Liver (tissue), 9 donors: ENCODE measurements around the gene RALGPS2. TPM values are rescaled to one million over a fixed set of nuclear protein-coding genes. Genes with fewer than 3 reads are reported as not detected.

Source experiments
- DNase-seq: peaks from one replicate; pipeline ENCODE4 v3.0.0-alpha.2; 2017; ENCODE audit warnings: low spot score
- H3K27ac ChIP-seq, 2 donors: one replicate each; pipeline ENCODE4 v1.7.0; 2013; ENCODE audit warnings: inconsistent platforms in 2 of 2, low read length in 2 of 2, control low read depth in 1 of 2, low read depth in 1 of 2, mild to moderate bottlenecking in 1 of 2
- H3K27me3 ChIP-seq, 4 donors: one replicate each; pipeline versions ENCODE4 v1.6.1 to v1.7.0; 2013; ENCODE audit warnings: low read length in 3 of 4, inconsistent platforms in 1 of 4, mild to moderate bottlenecking in 1 of 4, moderate library complexity in 1 of 4; ENCODE audit not compliant: control insufficient read depth in 4 of 4, insufficient read depth in 4 of 4
- H3K36me3 ChIP-seq, 4 donors: one replicate each; pipeline versions ENCODE4 v1.6.1 to v1.7.0; 2013; ENCODE audit warnings: low read length in 3 of 4, mild to moderate bottlenecking in 3 of 4, low read depth in 1 of 4, moderate library complexity in 1 of 4; ENCODE audit not compliant: control insufficient read depth in 4 of 4, insufficient read depth in 3 of 4
- H3K4me1 ChIP-seq, 4 donors: one replicate each; pipeline versions ENCODE4 v1.6.1 to v1.7.0; 2013; ENCODE audit warnings: low read length in 3 of 4, mild to moderate bottlenecking in 3 of 4, moderate library complexity in 1 of 4; ENCODE audit not compliant: control insufficient read depth in 4 of 4, insufficient read depth in 4 of 4
- H3K4me3 ChIP-seq, 3 donors: one replicate each; pipeline versions ENCODE4 v1.6.1 to v1.7.0; 2013; ENCODE audit warnings: low read length in 3 of 3, control low read depth in 1 of 3, low read depth in 1 of 3, mild to moderate bottlenecking in 1 of 3
- H3K9ac ChIP-seq, 2 donors: one replicate each; pipeline ENCODE4 v1.7.0; 2013; ENCODE audit warnings: low read length in 2 of 2, mild to moderate bottlenecking in 2 of 2, moderate library complexity in 2 of 2, control low read depth in 1 of 2, low read depth in 1 of 2
- H3K9me3 ChIP-seq, 4 donors: one replicate each; pipeline versions ENCODE4 v1.6.1 to v1.7.0; 2013; ENCODE audit warnings: low read length in 3 of 4; ENCODE audit not compliant: control insufficient read depth in 4 of 4
- EGR1 ChIP-seq, 2 donors: IDR thresholded peaks; 2 replicates each; pipeline ENCODE4 v1.6.1; 2016 to 2018; ENCODE audit warnings: antibody characterized with exemption in 2 of 2, low read depth in 2 of 2
- FOXA1 ChIP-seq: IDR thresholded peaks from 2 replicates; pipeline ENCODE4 v1.6.1; 2016; ENCODE audit warnings: antibody characterized with exemption
- FOXA2 ChIP-seq: IDR thresholded peaks from 2 replicates; pipeline ENCODE4 v1.6.1; 2016; ENCODE audit warnings: antibody characterized with exemption
- HNF4A ChIP-seq, 2 donors: conservative IDR thresholded peaks; 2 replicates each; pipeline ENCODE4 v1.6.1; 2016; ENCODE audit warnings: antibody characterized with exemption in 2 of 2, mild to moderate bottlenecking in 2 of 2
- HNF4G ChIP-seq: IDR thresholded peaks from 2 replicates; pipeline ENCODE4 v1.6.1; 2016; ENCODE audit warnings: antibody characterized with exemption
- NR2F2 ChIP-seq: IDR thresholded peaks from 2 replicates; pipeline ENCODE4 v1.6.1; 2016; ENCODE audit warnings: antibody characterized with exemption
- RAD21 ChIP-seq, 2 donors: IDR thresholded peaks; 2 replicates each; pipeline ENCODE4 v1.6.1; 2016; ENCODE audit warnings: antibody characterized with exemption in 2 of 2, mild to moderate bottlenecking in 2 of 2
- RXRA ChIP-seq, 2 donors: IDR thresholded peaks; 2 replicates each; pipeline ENCODE4 v1.6.1; 2017 to 2018; ENCODE audit warnings: antibody characterized with exemption in 2 of 2, mild to moderate bottlenecking in 1 of 2
- TAF1 ChIP-seq: conservative IDR thresholded peaks from 2 replicates; pipeline ENCODE4 v1.6.1; 2016; ENCODE audit warnings: antibody characterized with exemption, mild to moderate bottlenecking
- YY1 ChIP-seq: IDR thresholded peaks from 2 replicates; pipeline ENCODE4 v1.6.1; 2016; ENCODE audit warnings: antibody characterized with exemption, mild to moderate bottlenecking
- WGBS: extraction: QIAGEN DNeasy Blood & Tissue Kit; methylation state at CpG from one replicate; pipeline ENCODE4 v1.1.7; 2013; 5-methylcytosine and 5-hydroxymethylcytosine counted together
- polyA plus RNA-seq, 2 donors: library from polyadenylated mRNA; stranded (reverse) in 1 of 2; unstranded in 1 of 2; fragments of 200-250 nt in 1 of 2; fragments of >200 nt in 1 of 2; fragmentation: Nextera tagmentation in 1 of 2; extraction: Ambion mirVana in 1 of 2; gene quantifications; one replicate each; pipeline versions ENCODE4 v1.2.1 to v1.2.3, GENCODE V29; 2013 to 2015
- total RNA-seq, 2 donors: library from RNA; depleted of rRNA; stranded (reverse); fragments of >200 nt; gene quantifications; one replicate each; pipeline ENCODE4 v1.2.3, GENCODE V29; 2014
- TF ChIP-seq, protein P1 (sequence below): IDR thresholded peaks from 2 replicates; pipeline ENCODE4 v1.6.1; 2016; ENCODE audit warnings: antibody characterized with exemption
- TF ChIP-seq, protein P2 (sequence below): IDR thresholded peaks from 2 replicates; pipeline ENCODE4 v1.6.1; 2016; ENCODE audit warnings: antibody characterized with exemption
- TF ChIP-seq, protein P3 (sequence below): IDR thresholded peaks from 2 replicates; pipeline ENCODE4 v1.6.1; 2016; ENCODE audit warnings: antibody characterized with exemption, mild to moderate bottlenecking
- TF ChIP-seq, protein P4 (sequence below): IDR thresholded peaks from 2 replicates; pipeline ENCODE4 v1.6.1; 2016; ENCODE audit warnings: antibody characterized with exemption
- TF ChIP-seq, protein P5 (sequence below): fragments of 150-350 bp; IDR thresholded peaks from 2 replicates; pipeline ENCODE4 v1.5.1; 2017; ENCODE audit warnings: improper control_type of control experiment, low read depth, low read length; ENCODE audit not compliant: missing input control
- donor health status: healthy.
- donor health status: healthy.
- donor health status: healthy.
- donor health status: healthy.
- donor health status: healthy.

RALGPS2 gene
- total and polyA plus RNA-seq, 4 donors: 8.1 to 39.2 (median 16.9) TPM

DNA sequence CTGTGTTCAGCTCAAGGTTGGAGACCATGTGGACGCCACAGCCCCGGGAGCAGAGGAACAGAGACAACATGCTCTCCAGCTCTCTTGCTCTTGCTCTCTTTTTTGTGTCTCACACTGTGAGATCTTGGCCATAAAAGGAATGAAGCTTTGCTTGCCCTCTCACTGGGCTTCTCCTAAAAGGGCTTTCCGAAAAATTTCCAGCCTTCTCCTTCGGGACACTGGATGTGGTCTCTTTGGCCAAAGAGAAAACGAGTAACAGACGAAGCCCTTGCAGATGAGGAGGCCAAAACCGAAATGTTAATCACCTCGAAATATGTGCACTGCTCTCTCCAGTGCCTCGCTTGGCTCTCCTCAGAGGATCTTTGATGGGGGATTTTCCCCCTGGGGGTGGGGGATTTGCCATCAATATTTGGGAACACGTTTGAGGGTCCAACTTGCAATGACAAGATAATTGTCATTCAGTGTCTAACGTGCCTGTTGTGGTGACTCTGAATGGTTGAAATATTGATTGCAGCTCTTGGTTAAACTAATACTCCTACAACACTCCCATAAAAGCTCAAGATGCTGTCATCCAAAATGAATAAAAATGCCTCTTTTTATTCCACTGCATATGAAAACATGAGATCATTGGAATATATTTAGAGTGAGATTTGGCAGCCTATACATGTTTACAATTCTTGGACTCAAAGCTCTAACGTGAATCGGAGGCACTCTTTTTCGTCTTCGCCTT is 214.5 kb downstream of the RALGPS2 start:
- DNase-seq: no peak
- H3K9me3 ChIP-seq: no peaks in the 10 kb centered on the region
- peak overlapping the region in 1 of 2 donors; percentile 3 for H3K27ac ChIP-seq
- no peaks in the 10 kb centered on the region for H3K4me1 ChIP-seq
- WGBS: 79% methylated on average over 15 of the region's 15 CpGs
- no peak overlapping the region for H3K4me3 ChIP-seq
- H3K27me3 ChIP-seq: no peaks in the 10 kb centered on the region
- no peaks in the 10 kb centered on the region for H3K36me3 ChIP-seq
- no peak overlapping the region for H3K9ac ChIP-seq
- TF ChIP-seq, protein P1, sequence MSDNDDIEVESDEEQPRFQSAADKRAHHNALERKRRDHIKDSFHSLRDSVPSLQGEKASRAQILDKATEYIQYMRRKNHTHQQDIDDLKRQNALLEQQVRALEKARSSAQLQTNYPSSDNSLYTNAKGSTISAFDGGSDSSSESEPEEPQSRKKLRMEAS: no peak
- TF ChIP-seq NR2F2: peak; percentile 23

DNA sequence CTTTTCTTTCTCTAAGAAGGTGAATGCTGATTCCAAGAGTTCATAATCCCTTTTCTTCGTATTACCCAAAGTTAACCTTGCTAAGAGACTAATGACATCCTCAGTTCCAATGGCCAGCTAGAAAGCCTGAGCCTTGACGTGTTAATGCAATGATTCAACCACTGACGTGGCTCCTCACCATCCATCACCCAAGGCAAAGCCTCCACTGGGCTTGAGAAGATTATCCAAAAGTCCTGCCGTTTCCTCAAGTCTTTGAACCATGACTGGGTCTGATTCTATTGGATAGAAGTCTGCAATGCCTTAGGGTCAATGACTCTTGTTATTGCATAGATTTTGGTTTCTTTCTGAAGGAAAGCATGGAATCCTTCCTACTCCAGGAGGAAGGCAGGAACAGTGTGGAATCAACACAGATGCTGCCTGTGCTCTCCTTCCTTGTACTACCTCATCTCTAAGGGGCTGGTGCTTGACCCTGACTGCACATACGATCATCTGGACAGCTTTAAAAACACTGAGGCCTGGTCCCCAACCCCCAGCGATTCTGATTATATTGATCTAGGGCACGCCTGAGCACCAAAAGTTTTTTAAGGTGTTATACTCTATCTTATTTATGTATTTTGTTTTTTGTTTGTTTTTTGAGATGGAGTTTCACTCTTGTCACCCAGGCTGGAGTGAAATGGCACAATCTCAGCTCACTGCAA is 215.2 kb downstream of the RALGPS2 start:
- no peaks in the 10 kb centered on the region for H3K27me3 ChIP-seq
- no peak overlapping the region for H3K27ac ChIP-seq
- H3K4me1 ChIP-seq: no peaks in the 10 kb centered on the region
- H3K9me3 ChIP-seq: no peaks in the 10 kb centered on the region
- H3K9ac ChIP-seq: no peak overlapping the region
- no peaks in the 10 kb centered on the region for H3K36me3 ChIP-seq
- no peak for TF ChIP-seq FOXA1
- TF ChIP-seq, protein P2, sequence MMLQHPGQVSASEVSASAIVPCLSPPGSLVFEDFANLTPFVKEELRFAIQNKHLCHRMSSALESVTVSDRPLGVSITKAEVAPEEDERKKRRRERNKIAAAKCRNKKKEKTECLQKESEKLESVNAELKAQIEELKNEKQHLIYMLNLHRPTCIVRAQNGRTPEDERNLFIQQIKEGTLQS: no peak
- TF ChIP-seq, protein P3, sequence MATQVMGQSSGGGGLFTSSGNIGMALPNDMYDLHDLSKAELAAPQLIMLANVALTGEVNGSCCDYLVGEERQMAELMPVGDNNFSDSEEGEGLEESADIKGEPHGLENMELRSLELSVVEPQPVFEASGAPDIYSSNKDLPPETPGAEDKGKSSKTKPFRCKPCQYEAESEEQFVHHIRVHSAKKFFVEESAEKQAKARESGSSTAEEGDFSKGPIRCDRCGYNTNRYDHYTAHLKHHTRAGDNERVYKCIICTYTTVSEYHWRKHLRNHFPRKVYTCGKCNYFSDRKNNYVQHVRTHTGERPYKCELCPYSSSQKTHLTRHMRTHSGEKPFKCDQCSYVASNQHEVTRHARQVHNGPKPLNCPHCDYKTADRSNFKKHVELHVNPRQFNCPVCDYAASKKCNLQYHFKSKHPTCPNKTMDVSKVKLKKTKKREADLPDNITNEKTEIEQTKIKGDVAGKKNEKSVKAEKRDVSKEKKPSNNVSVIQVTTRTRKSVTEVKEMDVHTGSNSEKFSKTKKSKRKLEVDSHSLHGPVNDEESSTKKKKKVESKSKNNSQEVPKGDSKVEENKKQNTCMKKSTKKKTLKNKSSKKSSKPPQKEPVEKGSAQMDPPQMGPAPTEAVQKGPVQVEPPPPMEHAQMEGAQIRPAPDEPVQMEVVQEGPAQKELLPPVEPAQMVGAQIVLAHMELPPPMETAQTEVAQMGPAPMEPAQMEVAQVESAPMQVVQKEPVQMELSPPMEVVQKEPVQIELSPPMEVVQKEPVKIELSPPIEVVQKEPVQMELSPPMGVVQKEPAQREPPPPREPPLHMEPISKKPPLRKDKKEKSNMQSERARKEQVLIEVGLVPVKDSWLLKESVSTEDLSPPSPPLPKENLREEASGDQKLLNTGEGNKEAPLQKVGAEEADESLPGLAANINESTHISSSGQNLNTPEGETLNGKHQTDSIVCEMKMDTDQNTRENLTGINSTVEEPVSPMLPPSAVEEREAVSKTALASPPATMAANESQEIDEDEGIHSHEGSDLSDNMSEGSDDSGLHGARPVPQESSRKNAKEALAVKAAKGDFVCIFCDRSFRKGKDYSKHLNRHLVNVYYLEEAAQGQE: no peak
- TF ChIP-seq RXRA (IDR thresholded peaks at IDR 0.05): no peak
- no peak for TF ChIP-seq HNF4G
- TF ChIP-seq FOXA2: no peak
- no peak overlapping the region for H3K4me3 ChIP-seq
- 86% methylated on average over 7 of the region's 7 CpGs for WGBS
- no peak for DNase-seq

DNA sequence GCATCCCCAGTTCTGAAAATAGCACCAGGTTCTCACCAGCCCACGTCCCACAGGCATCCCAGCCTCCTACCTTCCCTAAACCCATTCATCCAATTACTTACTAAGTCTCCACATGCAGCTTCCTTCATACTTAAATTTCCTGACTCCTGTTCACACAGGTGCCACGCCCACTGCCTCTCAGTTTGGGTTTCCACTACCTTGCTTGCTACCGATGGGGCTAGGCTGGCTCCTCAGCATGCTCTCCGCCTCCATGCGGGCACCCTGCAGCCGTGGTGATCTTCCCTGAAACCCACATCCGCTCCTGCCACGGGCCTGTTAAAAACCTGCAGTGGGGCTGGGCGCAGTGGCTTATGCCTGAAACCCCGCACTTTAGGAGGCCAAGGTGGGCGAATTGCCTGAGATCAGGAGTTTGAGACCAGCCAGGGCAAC is 216.2 kb downstream of the RALGPS2 start:
- Histone ChIP-seq H3K36me3 (no peaks in the 10 kb centered on the region), H3K27me3 (no peaks in the 10 kb centered on the region), H3K4me3 (no peak overlapping the region), H3K9me3 (no peaks in the 10 kb centered on the region), H3K4me1 (no peaks in the 10 kb centered on the region), H3K9ac (no peak overlapping the region), H3K27ac (no peak overlapping the region)
- 88% methylated on average over 11 of the region's 11 CpGs for WGBS
- DNase-seq: no peak
- TF ChIP-seq HNF4A (conservative IDR thresholded peaks at IDR 0.05): no peak
- no peak for TF ChIP-seq TAF1
- TF ChIP-seq YY1: no peak
- TF ChIP-seq RAD21 (IDR thresholded peaks at IDR 0.05): no peak
- TF ChIP-seq, protein P4, sequence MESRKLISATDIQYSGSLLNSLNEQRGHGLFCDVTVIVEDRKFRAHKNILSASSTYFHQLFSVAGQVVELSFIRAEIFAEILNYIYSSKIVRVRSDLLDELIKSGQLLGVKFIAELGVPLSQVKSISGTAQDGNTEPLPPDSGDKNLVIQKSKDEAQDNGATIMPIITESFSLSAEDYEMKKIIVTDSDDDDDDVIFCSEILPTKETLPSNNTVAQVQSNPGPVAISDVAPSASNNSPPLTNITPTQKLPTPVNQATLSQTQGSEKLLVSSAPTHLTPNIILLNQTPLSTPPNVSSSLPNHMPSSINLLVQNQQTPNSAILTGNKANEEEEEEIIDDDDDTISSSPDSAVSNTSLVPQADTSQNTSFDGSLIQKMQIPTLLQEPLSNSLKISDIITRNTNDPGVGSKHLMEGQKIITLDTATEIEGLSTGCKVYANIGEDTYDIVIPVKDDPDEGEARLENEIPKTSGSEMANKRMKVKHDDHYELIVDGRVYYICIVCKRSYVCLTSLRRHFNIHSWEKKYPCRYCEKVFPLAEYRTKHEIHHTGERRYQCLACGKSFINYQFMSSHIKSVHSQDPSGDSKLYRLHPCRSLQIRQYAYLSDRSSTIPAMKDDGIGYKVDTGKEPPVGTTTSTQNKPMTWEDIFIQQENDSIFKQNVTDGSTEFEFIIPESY: no peak
- TF ChIP-seq FOXA2: no peak
- TF ChIP-seq, protein P5, sequence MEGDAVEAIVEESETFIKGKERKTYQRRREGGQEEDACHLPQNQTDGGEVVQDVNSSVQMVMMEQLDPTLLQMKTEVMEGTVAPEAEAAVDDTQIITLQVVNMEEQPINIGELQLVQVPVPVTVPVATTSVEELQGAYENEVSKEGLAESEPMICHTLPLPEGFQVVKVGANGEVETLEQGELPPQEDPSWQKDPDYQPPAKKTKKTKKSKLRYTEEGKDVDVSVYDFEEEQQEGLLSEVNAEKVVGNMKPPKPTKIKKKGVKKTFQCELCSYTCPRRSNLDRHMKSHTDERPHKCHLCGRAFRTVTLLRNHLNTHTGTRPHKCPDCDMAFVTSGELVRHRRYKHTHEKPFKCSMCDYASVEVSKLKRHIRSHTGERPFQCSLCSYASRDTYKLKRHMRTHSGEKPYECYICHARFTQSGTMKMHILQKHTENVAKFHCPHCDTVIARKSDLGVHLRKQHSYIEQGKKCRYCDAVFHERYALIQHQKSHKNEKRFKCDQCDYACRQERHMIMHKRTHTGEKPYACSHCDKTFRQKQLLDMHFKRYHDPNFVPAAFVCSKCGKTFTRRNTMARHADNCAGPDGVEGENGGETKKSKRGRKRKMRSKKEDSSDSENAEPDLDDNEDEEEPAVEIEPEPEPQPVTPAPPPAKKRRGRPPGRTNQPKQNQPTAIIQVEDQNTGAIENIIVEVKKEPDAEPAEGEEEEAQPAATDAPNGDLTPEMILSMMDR: no peak
- TF ChIP-seq FOXA1: no peak
- TF ChIP-seq, protein P3: no peak
- TF ChIP-seq EGR1 (IDR thresholded peaks at IDR 0.05; ENCODE audit: low read depth in 2 of 2): no peak
- no peak for TF ChIP-seq NR2F2
